ENCODE results near the gene AP1M2. TPM values are rescaled to one million over a fixed set of nuclear protein-coding genes. Genes with fewer than 3 reads are reported as not detected.

The AP1M2 gene
- total and polyA plus RNA-seq, 4 experiments from 2014 or later: not detected

DNA sequence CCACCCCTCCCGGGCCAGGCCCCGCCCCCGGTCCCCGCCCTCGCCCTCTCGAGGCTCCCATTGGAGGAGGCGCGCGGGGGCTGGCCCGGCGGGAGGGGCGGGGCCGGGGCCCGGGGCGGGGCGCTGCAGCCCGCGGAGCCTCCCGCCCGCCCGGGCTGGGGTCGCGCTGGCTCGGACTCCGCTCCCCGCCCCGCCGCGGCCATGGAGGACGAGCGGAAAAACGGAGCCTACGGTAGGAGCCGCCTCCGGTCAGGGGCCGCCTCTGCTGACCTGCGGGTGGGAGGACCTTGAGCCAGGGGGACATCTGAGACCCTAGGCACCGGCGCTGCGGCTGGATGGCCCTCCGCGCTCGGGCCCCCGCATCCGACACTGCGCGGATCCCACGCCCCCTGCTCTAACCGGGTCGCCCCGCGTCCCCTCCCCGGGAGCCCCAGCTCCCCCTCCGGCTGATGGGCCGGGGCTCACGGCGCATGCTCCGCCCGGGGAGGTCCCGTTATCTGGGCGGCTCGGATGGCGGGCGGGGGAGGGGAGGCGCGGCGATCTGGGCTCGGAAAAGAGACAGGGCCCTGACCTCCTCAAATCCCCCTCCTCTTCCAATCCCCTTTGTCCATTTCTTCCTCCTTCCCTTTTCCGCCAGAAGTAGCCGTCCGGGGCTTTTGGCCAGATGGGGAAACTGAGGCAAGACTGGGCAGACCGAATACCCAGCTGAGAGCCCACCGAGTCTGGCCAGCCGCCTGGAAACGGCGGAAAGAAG lies 15.4 kb upstream of the AP1M2 start:
- no peaks in the 10 kb centered on the region for H3K27me3 Mint-ChIP-seq
- Histone ChIP-seq H3K4me3 (ENCODE audit: low read length in 2 of 2) (peak overlapping the region; percentile 85 to 94), H3K4me1 (ENCODE audit: insufficient read depth, low read length) (peaks cover 29% of the 10 kb centered on the region), H3K36me3 (ENCODE audit: insufficient read depth, low read length) (no peaks in the 10 kb centered on the region), H3K27me3 (ENCODE audit: insufficient read depth, low read length) (no peaks in the 10 kb centered on the region), H3K9me3 (ENCODE audit: control insufficient read depth in 1 of 2, low read length in 2 of 2) (no peaks in the 10 kb centered on the region), H3K27ac (ENCODE audit: low read depth, low read length) (peak overlapping the region; percentile 96)
- H3K27ac Mint-ChIP-seq: peak overlapping the region; percentile 99 to 100 (median 100)
- H3K4me3 Mint-ChIP-seq: peak overlapping the region; percentile 98 to 99 (median 99)
- intact Hi-C loops (cut with micrococcal nuclease): loop anchor here (1.0 to 5.0 kb wide), 3 partner anchors 21 to 52 kb away; partner anchors contain the start of genes CDKN2D, ILF3 and KRI1
- CTCF ChIA-PET (ENCODE audit: partially characterized antibody): interaction anchor here (0.7 to 7.5 kb wide), 9 partner anchors 8 to 97 kb away, joined by 3 to 53 read pairs (median 3); no protein-coding TSS in a partner anchor
- DNase-seq: peak; percentile 82 to 84 (median 84)
- H3K36me3 Mint-ChIP-seq: peaks cover 0 to 12% of the 10 kb centered on the region in 2 donors
- peaks cover 17 to 34% (median 21%) of the 10 kb centered on the region in 4 donors for H3K4me1 Mint-ChIP-seq
- peaks cover 0 to 2% (median 0%) of the 10 kb centered on the region in 8 donors for H3K9me3 Mint-ChIP-seq
- POLR2A ChIA-PET (ENCODE audit: partially characterized antibody): interaction anchor here (0.8 to 4.6 kb wide), 26 partner anchors 10 to 269 kb away, joined by 3 to 65 read pairs (median 6); partner anchors contain the start of genes CDKN2D, KRI1, QTRT1 and SLC44A2

DNA sequence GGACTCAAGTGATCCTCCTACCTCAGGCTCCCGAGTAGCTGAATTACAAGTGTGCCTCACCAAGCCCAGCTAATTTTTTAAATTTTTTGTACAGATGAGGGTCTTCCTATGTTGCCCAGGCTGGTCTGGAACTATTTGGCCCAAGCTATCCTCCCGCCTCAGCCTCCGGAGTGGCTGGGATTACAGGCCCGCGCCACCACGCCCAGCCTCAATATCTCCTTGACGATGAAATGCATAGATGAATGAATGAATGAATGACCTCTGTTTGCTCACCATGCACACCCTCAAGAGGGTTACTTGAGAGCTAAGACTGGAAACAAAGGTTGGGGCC lies 14.9 kb upstream of the AP1M2 start:
- Mint-ChIP-seq H3K27ac (peak overlapping the region; percentile 73 to 94 (median 82)), H3K36me3 (peaks cover 0 to 10% of the 10 kb centered on the region in 2 donors), H3K27me3 (no peaks in the 10 kb centered on the region), H3K4me3 (peak overlapping the region; percentile 70 to 81 (median 78)), H3K4me1 (peaks cover 16 to 35% (median 19%) of the 10 kb centered on the region in 4 donors), H3K9me3 (no peaks in the 10 kb centered on the region)
- Histone ChIP-seq H3K9me3 (ENCODE audit: control insufficient read depth in 1 of 2, low read length in 2 of 2) (no peaks in the 10 kb centered on the region), H3K4me3 (ENCODE audit: low read length in 2 of 2) (no peak overlapping the region), H3K27me3 (ENCODE audit: insufficient read depth, low read length) (no peaks in the 10 kb centered on the region), H3K27ac (ENCODE audit: low read depth, low read length) (no peak overlapping the region), H3K36me3 (ENCODE audit: insufficient read depth, low read length) (no peaks in the 10 kb centered on the region), H3K4me1 (ENCODE audit: insufficient read depth, low read length) (peaks cover 31% of the 10 kb centered on the region)
- no peak for DNase-seq
- ChIA-PET POLR2A (ENCODE audit: partially characterized antibody) (interaction anchor here (0.6 to 4.6 kb wide), 17 partner anchors 10 to 268 kb away, joined by 3 to 65 read pairs (median 17); partner anchors contain the start of genes KRI1, QTRT1, SLC44A2 and TYK2), CTCF (ENCODE audit: partially characterized antibody) (interaction anchor here (1.0 to 7.5 kb wide), 7 partner anchors 8 to 98 kb away, joined by 3 to 53 read pairs (median 4); no protein-coding TSS in a partner anchor)
- intact Hi-C loops (cut with micrococcal nuclease): loop anchor here (5.0 kb wide), 1 partner anchor 35 kb away; the partner anchor contains the start of genes CDKN2D and KRI1

DNA sequence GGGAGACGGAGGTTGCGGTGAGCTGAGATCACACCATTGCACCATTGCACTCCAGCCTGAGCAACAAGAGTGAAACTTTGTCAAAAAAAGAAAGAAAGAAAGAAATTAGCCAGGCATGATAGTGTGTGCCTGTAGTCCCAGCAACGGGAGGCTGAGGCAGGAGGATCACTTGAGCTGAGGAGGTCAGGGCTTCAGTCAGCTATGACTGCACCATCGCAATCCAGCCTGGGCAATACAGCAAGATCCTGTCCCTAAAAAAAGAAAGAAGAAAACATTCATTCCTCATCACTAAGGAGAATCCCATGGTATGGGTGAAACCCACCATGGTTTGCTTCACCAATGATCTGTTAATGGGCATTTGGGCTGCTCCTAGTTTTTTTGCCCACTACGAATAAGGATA lies 13.0 kb upstream of the AP1M2 start:
- Histone ChIP-seq H3K27ac (ENCODE audit: low read depth, low read length) (no peak overlapping the region), H3K4me3 (ENCODE audit: low read length in 2 of 2) (no peak overlapping the region), H3K27me3 (ENCODE audit: insufficient read depth, low read length) (no peaks in the 10 kb centered on the region), H3K36me3 (ENCODE audit: insufficient read depth, low read length) (no peaks in the 10 kb centered on the region), H3K4me1 (ENCODE audit: insufficient read depth, low read length) (peaks cover 42% of the 10 kb centered on the region), H3K9me3 (ENCODE audit: control insufficient read depth in 1 of 2, low read length in 2 of 2) (no peaks in the 10 kb centered on the region)
- ChIA-PET POLR2A (ENCODE audit: partially characterized antibody) (interaction anchor here (0.6 kb wide), 1 partner anchor 42 kb away, joined by 3 read pairs; no protein-coding TSS in a partner anchor), CTCF (ENCODE audit: partially characterized antibody) (interaction anchor here (2.9 to 7.5 kb wide), 2 partner anchors 19 to 45 kb away, joined by 20 to 53 read pairs; no protein-coding TSS in a partner anchor)
- no peak for DNase-seq
- Mint-ChIP-seq H3K4me3 (peak overlapping the region in 3 of 8 donors; percentile 20 to 57 (median 52)), H3K4me1 (peaks cover 24 to 53% (median 34%) of the 10 kb centered on the region in 4 donors), H3K27ac (peak overlapping the region in 3 of 7 donors; percentile 57 to 80 (median 59)), H3K27me3 (no peaks in the 10 kb centered on the region), H3K9me3 (no peaks in the 10 kb centered on the region), H3K36me3 (peaks cover 0 to 10% of the 10 kb centered on the region in 2 donors)
- intact Hi-C loops (cut with micrococcal nuclease): loop anchor here (5.0 kb wide), 1 partner anchor 33 kb away; the partner anchor contains the start of genes CDKN2D and KRI1

DNA sequence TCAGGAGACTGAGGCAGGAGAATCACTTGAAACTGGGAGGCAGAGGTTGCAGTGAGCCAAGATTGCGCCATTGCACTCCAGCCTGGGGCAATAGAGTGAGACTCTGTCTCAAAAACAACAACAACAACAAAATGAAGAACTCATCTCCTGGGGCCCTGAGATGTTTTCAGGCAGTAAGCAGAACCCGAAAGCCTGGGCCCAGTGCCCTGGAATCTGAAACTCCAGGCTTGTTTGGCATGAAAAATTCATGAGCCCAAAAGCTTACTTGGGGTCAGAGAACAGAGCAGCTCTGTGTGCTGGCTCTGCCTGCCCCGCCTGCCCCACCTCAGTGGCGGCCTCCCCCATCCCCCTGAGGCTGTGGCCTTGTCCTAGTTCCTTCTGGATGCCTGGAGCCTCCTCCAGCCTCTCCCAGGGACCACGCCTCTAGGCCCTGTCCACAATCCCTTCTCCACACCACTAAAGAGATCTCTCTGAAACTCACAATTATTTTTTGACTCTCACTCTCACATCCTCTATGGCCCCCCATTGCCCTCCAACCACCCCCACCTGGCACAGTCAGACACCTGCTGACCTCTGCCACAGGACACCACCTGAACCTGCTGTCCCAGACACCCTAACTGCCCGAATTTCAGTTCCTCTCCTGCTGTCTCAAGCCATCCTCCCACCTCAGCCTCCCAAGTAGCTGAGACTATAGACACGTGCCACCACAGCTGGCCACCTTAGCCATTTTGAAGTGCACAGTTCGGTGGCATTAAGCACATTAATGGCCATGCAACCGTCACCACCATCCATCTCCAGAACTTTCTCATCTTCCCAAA lies 6.9 kb upstream of the AP1M2 start:
- Mint-ChIP-seq H3K9me3 (no peaks in the 10 kb centered on the region), H3K27me3 (no peaks in the 10 kb centered on the region), H3K4me1 (peaks cover 9 to 26% (median 16%) of the 10 kb centered on the region in 4 donors), H3K4me3 (no peak overlapping the region), H3K27ac (peak overlapping the region in 3 of 7 donors; percentile 1 to 74 (median 61)), H3K36me3 (no peaks in the 10 kb centered on the region)
- intact Hi-C loops (cut with micrococcal nuclease): no loop called here
- no peaks in the 10 kb centered on the region for H3K36me3 ChIP-seq (ENCODE audit: insufficient read depth, low read length)
- no peaks in the 10 kb centered on the region for H3K9me3 ChIP-seq (ENCODE audit: control insufficient read depth in 1 of 2, low read length in 2 of 2)
- peaks cover 20% of the 10 kb centered on the region for H3K4me1 ChIP-seq (ENCODE audit: insufficient read depth, low read length)
- no peaks in the 10 kb centered on the region for H3K27me3 ChIP-seq (ENCODE audit: insufficient read depth, low read length)
- H3K27ac ChIP-seq (ENCODE audit: low read depth, low read length): no peak overlapping the region
- CTCF ChIA-PET (ENCODE audit: partially characterized antibody): interaction anchor here (1.1 to 2.1 kb wide), 2 partner anchors 13 to 51 kb away, joined by 5 to 13 read pairs; no protein-coding TSS in a partner anchor
- H3K4me3 ChIP-seq (ENCODE audit: low read length in 2 of 2): no peak overlapping the region
- no peak for DNase-seq
- POLR2A ChIA-PET (ENCODE audit: partially characterized antibody): interaction anchor here (1.5 kb wide), 1 partner anchor 11 kb away, joined by 5 read pairs; no protein-coding TSS in a partner anchor

DNA sequence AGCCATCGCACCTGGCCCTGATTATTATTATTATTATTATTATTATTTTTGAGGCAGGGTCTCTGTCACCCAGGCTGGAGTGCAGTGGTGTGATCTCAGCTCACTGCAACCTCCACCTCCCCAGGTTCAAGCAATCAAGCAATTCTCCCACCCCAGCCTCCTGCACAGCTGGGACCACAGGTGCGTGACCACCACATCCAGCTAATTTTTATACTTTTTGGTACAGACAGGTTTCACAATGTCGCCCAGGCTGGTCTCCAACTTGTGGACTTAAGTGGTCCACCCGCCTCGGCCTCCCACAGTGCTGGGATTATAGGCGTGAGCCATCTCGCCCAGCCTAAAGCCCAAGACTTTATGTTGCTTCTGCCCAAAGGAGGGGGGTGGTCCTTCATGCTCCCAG lies 6.0 kb upstream of the AP1M2 start:
- peaks cover 20% of the 10 kb centered on the region for H3K4me1 ChIP-seq (ENCODE audit: insufficient read depth, low read length)
- POLR2A ChIA-PET (ENCODE audit: partially characterized antibody): no interaction called here
- H3K27ac ChIP-seq (ENCODE audit: low read depth, low read length): no peak overlapping the region

DNA sequence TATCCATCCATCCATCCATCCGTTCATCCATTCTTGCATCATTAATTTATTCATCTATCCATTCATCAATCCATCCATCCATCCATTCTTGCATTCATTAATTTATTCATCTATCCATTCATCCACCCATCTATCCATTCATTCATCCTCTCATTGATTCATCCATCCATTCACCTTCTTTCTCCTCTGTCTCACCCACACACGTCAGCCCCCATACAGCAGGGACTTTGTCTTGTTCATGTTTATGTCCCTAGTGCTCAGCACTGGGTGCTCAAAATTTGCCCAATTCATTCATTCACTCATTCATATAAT lies 683 bp upstream of the AP1M2 start:
- no peak overlapping the region for H3K4me3 ChIP-seq (ENCODE audit: low read length in 2 of 2)
- ChIA-PET POLR2A (ENCODE audit: partially characterized antibody) (no interaction called here), CTCF (ENCODE audit: partially characterized antibody) (no interaction called here)
- intact Hi-C loops (cut with micrococcal nuclease): no loop called here
- Mint-ChIP-seq H3K27me3 (peaks cover 0 to 5% of the 10 kb centered on the region in 2 donors), H3K9me3 (no peaks in the 10 kb centered on the region), H3K27ac (peak overlapping the region in 3 of 7 donors; percentile 8 to 84 (median 41)), H3K36me3 (no peaks in the 10 kb centered on the region), H3K4me1 (peaks cover 10 to 24% (median 16%) of the 10 kb centered on the region in 4 donors), H3K4me3 (peak overlapping the region in 1 of 8 donors; percentile 15)
- no peak overlapping the region for H3K27ac ChIP-seq (ENCODE audit: low read depth, low read length)
- no peaks in the 10 kb centered on the region for H3K36me3 ChIP-seq (ENCODE audit: insufficient read depth, low read length)
- no peaks in the 10 kb centered on the region for H3K9me3 ChIP-seq (ENCODE audit: control insufficient read depth in 1 of 2, low read length in 2 of 2)
- H3K4me1 ChIP-seq (ENCODE audit: insufficient read depth, low read length): peaks cover 13% of the 10 kb centered on the region
- H3K27me3 ChIP-seq (ENCODE audit: insufficient read depth, low read length): no peaks in the 10 kb centered on the region
- DNase-seq: no peak

More for the DNA sequence above, 6.0 kb upstream of the AP1M2 start:
- H3K4me3 Mint-ChIP-seq: no peak overlapping the region
- H3K36me3 ChIP-seq (ENCODE audit: insufficient read depth, low read length): no peaks in the 10 kb centered on the region
- no peaks in the 10 kb centered on the region for H3K9me3 ChIP-seq (ENCODE audit: control insufficient read depth in 1 of 2, low read length in 2 of 2)
- no peaks in the 10 kb centered on the region for H3K27me3 Mint-ChIP-seq
- no peaks in the 10 kb centered on the region for H3K36me3 Mint-ChIP-seq
- H3K4me3 ChIP-seq (ENCODE audit: low read length in 2 of 2): no peak overlapping the region
- DNase-seq: no peak
- no peaks in the 10 kb centered on the region for H3K27me3 ChIP-seq (ENCODE audit: insufficient read depth, low read length)
- intact Hi-C loops (cut with micrococcal nuclease): no loop called here
- H3K9me3 Mint-ChIP-seq: no peaks in the 10 kb centered on the region
- H3K4me1 Mint-ChIP-seq: peaks cover 9 to 26% (median 16%) of the 10 kb centered on the region in 4 donors
- CTCF ChIA-PET (ENCODE audit: partially characterized antibody): interaction anchor here (1.1 kb wide), 1 partner anchor 11 kb away, joined by 5 read pairs; no protein-coding TSS in a partner anchor
- no peak overlapping the region for H3K27ac Mint-ChIP-seq
